Vagina (tissue), 2 donors: ENCODE results near the gene DOCK2. TPM values are rescaled to one million over a fixed set of nuclear protein-coding genes. Genes with fewer than 3 reads are reported as not detected.

ENCODE experiments used
- DNase-seq, 2 donors: peaks; one replicate each; pipeline ENCODE4 v3.0.0-alpha.2; 2017; ENCODE audit errors: extremely low spot score in 2 of 2
- H3K27ac ChIP-seq: fragments of 200-600 bp; sonication (generic); one replicate; pipeline ENCODE4 v1.5.1; 2019
- H3K27me3 ChIP-seq: fragments of 200-600 bp; sonication (generic); one replicate; pipeline ENCODE4 v1.5.1; 2019
- H3K36me3 ChIP-seq, 2 donors: fragments of 200-600 bp; sonication (generic); one replicate each; pipeline ENCODE4 v1.5.1; 2017 to 2019
- H3K4me1 ChIP-seq: fragments of 200-600 bp; sonication (generic); one replicate; pipeline ENCODE4 v1.5.1; 2019
- H3K4me3 ChIP-seq, 2 donors: fragments of 200-600 bp; sonication (generic); 1 replicate in 1 of 2; 2 replicates in 1 of 2; pipeline ENCODE4 v1.5.1; 2016 to 2019
- H3K9me3 ChIP-seq: fragments of 200-600 bp; sonication (generic); one replicate; pipeline ENCODE4 v1.5.1; 2019
- POLR2A ChIP-seq, 2 donors: fragments of 450-650 bp; IDR thresholded peaks; one replicate each; pipeline ENCODE4 v1.6.1; 2017; ENCODE audit warnings: antibody characterized with exemption in 2 of 2, mild to moderate bottlenecking in 2 of 2, moderate library complexity in 2 of 2
- POLR2AphosphoS5 ChIP-seq, 2 donors: sonication (generic); formaldehyde crosslinking; IDR thresholded peaks; one replicate each; pipeline ENCODE4 v1.9.0; 2017; ENCODE audit warnings: antibody characterized with exemption in 2 of 2, mild to moderate bottlenecking in 2 of 2, low read depth in 1 of 2; ENCODE audit not compliant: insufficient read depth in 1 of 2
- intact Hi-C: fragments of 100-400 bp; cut with DNase I; formaldehyde crosslinking; loops from one replicate; pipeline ENCODE4 v1.15.1; 2023
- total RNA-seq: library from RNA; depleted of rRNA; stranded (reverse); fragments of >200 nt; gene quantifications from one replicate; pipeline ENCODE4 v1.2.3, GENCODE V29; 2016
- TF ChIP-seq, protein P1 (sequence below), 3 experiments: fragments of 450-650 bp in 2 of 3; fragments of 200-600 bp in 1 of 3; sonication (generic) in 1 of 3; IDR thresholded peaks; one replicate each; pipeline ENCODE4 v1.5.1; 2017 to 2019; ENCODE audit warnings: antibody characterized with exemption in 3 of 3, mild to moderate bottlenecking in 2 of 3, moderate library complexity in 2 of 3

Gene DOCK2
- total RNA-seq, 1 donor from 2014 or later: 18.2 TPM

- H3K36me3 ChIP-seq: no peaks in the 10 kb centered on the region
- H3K4me1 ChIP-seq: no peaks in the 10 kb centered on the region
- no peaks in the 10 kb centered on the region for H3K27me3 ChIP-seq
- no peaks in the 10 kb centered on the region for H3K9me3 ChIP-seq
- intact Hi-C loops: no loop called here
- DNase-seq: no peak
- H3K27ac ChIP-seq: no peak overlapping the region
- no peak for TF ChIP-seq POLR2A (IDR thresholded peaks at IDR 0.05)
- no peak for TF ChIP-seq POLR2AphosphoS5 (IDR thresholded peaks at IDR 0.05; ENCODE audit: insufficient read depth in 1 of 2, low read depth in 1 of 2)
- TF ChIP-seq, protein P1, sequence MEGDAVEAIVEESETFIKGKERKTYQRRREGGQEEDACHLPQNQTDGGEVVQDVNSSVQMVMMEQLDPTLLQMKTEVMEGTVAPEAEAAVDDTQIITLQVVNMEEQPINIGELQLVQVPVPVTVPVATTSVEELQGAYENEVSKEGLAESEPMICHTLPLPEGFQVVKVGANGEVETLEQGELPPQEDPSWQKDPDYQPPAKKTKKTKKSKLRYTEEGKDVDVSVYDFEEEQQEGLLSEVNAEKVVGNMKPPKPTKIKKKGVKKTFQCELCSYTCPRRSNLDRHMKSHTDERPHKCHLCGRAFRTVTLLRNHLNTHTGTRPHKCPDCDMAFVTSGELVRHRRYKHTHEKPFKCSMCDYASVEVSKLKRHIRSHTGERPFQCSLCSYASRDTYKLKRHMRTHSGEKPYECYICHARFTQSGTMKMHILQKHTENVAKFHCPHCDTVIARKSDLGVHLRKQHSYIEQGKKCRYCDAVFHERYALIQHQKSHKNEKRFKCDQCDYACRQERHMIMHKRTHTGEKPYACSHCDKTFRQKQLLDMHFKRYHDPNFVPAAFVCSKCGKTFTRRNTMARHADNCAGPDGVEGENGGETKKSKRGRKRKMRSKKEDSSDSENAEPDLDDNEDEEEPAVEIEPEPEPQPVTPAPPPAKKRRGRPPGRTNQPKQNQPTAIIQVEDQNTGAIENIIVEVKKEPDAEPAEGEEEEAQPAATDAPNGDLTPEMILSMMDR (IDR thresholded peaks at IDR 0.05): no peak
- H3K4me3 ChIP-seq: no peak overlapping the region
These were observed 418.5 kb downstream of the DOCK2 start for GRCh38 chr5:170055606-170056005.

GRCh38 chr5:170056561-170057267, 419.6 kb downstream of the DOCK2 start:
- no peak overlapping the region for H3K4me3 ChIP-seq
- no peak for DNase-seq
- no peak overlapping the region for H3K27ac ChIP-seq
- H3K4me1 ChIP-seq: no peaks in the 10 kb centered on the region
- H3K36me3 ChIP-seq: no peaks in the 10 kb centered on the region
- no peak for TF ChIP-seq POLR2A (IDR thresholded peaks at IDR 0.05)
- TF ChIP-seq POLR2AphosphoS5 (IDR thresholded peaks at IDR 0.05; ENCODE audit: insufficient read depth in 1 of 2, low read depth in 1 of 2): no peak
- TF ChIP-seq, protein P1 (IDR thresholded peaks at IDR 0.05): no peak
- no peaks in the 10 kb centered on the region for H3K27me3 ChIP-seq
- H3K9me3 ChIP-seq: no peaks in the 10 kb centered on the region
- intact Hi-C loops: no loop called here

DNA sequence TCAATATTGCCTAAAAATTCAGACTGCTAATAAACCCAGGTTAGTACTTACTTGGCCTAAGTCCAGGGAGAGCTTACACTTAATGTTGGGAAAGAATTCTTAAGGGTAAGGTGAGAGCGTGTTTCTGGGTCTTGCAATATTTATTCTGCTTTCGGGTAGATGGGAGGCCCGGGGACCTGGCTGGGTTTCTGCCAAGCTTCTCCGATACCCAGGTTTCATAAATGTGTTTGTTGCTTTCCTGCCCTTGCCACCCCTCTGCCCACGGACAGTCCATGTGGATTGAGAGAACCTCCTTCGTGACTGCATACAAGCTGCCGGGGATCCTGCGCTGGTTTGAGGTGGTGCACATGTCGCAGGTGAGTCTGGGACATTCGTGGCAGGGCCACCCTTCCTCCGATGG, 420.2 kb downstream of the DOCK2 start:
- no peaks in the 10 kb centered on the region for H3K4me1 ChIP-seq
- intact Hi-C loops: no loop called here
- H3K27ac ChIP-seq: no peak overlapping the region
- no peak for DNase-seq
- TF ChIP-seq POLR2A (IDR thresholded peaks at IDR 0.05) (no peak), POLR2AphosphoS5 (IDR thresholded peaks at IDR 0.05; ENCODE audit: insufficient read depth in 1 of 2, low read depth in 1 of 2) (no peak)
- TF ChIP-seq, protein P1 (IDR thresholded peaks at IDR 0.05): no peak
- no peaks in the 10 kb centered on the region for H3K36me3 ChIP-seq
- no peak overlapping the region for H3K4me3 ChIP-seq
- H3K27me3 ChIP-seq: no peaks in the 10 kb centered on the region
- no peaks in the 10 kb centered on the region for H3K9me3 ChIP-seq

GRCh38 chr5:170059221-170059620, 422.1 kb downstream of the DOCK2 start:
- TF ChIP-seq POLR2A (IDR thresholded peaks at IDR 0.05) (no peak), POLR2AphosphoS5 (IDR thresholded peaks at IDR 0.05; ENCODE audit: insufficient read depth in 1 of 2, low read depth in 1 of 2) (no peak)
- TF ChIP-seq, protein P1 (IDR thresholded peaks at IDR 0.05): no peak
- Histone ChIP-seq H3K4me3 (no peak overlapping the region), H3K4me1 (no peaks in the 10 kb centered on the region), H3K27ac (no peak overlapping the region), H3K9me3 (no peaks in the 10 kb centered on the region), H3K27me3 (no peaks in the 10 kb centered on the region), H3K36me3 (no peaks in the 10 kb centered on the region)
- no peak for DNase-seq
- intact Hi-C loops: no loop called here

DNA sequence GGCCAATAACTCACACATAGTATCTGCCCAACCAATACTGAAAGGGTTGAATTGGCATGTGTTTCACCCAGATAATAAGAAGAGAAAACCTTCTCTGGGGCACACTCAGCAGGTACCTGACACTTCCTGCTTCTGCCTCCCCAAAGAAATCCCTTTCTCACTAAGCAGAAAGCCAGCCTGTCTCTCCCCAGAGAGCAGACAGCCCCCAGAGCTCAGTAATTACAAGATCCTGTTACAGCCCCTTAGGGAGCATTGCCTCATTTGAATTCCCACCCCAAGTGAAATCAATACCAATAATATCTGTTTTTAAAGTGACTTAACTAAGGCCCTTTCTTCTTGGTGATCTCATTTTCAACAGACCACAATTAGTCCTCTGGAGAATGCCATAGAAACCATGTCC, 430.1 kb downstream of the DOCK2 start:
- TF ChIP-seq POLR2A (IDR thresholded peaks at IDR 0.05) (no peak), POLR2AphosphoS5 (IDR thresholded peaks at IDR 0.05; ENCODE audit: insufficient read depth in 1 of 2, low read depth in 1 of 2) (no peak)
- Histone ChIP-seq H3K9me3 (no peaks in the 10 kb centered on the region), H3K36me3 (no peaks in the 10 kb centered on the region), H3K4me1 (no peaks in the 10 kb centered on the region), H3K27ac (no peak overlapping the region), H3K27me3 (no peaks in the 10 kb centered on the region), H3K4me3 (no peak overlapping the region)
- intact Hi-C loops: no loop called here
- no peak for DNase-seq
